Loucy (cell line): ENCODE data around the gene SC5D.

ENCODE experiments used
- EZH2phosphoT487 ChIP-seq: fragments of 200-600 bp; IDR thresholded peaks from 2 replicates; pipeline ENCODE4 v1.6.1; 2018; ENCODE audit warnings: antibody characterized with exemption, mild to moderate bottlenecking, moderate library complexity, borderline replicate concordance
- TF ChIP-seq, protein P1 (sequence below): fragments of 200-600 bp; sonication (generic); conservative IDR thresholded peaks from 2 replicates; pipeline ENCODE4 v1.5.1; 2014; ENCODE audit warnings: mild to moderate bottlenecking, antibody characterized with exemption, low read length

DNA sequence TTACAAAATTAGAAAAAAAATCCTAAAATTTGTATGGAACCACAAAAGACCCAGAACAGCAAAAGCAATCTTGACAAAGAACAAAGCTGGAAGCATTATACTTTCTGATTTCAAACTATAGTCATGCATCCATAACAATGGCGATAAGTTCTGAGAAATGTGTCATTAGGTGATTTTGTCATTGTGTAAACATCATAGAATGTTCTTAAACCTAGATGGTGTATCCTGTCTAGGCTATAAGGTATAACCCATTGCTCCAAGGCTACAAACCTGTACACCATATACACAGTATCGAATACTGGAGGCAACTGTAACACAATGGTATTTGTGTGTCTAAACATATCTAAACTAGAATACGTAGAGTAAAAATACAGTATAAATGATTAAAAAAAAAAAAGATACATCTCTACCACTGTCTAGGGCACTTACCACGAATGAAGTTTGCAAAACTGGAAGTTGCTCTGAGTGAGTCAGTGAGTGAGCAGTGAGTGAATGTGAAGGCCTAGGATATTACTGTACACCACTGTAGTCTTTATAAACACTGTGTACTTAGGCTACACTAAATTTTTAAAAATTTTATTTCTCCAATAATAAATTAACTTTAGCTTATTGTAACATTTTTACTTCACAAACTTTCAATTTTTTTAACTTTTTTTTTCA lies 18.1 kb upstream of the SC5D start:
- TF ChIP-seq, protein P1, sequence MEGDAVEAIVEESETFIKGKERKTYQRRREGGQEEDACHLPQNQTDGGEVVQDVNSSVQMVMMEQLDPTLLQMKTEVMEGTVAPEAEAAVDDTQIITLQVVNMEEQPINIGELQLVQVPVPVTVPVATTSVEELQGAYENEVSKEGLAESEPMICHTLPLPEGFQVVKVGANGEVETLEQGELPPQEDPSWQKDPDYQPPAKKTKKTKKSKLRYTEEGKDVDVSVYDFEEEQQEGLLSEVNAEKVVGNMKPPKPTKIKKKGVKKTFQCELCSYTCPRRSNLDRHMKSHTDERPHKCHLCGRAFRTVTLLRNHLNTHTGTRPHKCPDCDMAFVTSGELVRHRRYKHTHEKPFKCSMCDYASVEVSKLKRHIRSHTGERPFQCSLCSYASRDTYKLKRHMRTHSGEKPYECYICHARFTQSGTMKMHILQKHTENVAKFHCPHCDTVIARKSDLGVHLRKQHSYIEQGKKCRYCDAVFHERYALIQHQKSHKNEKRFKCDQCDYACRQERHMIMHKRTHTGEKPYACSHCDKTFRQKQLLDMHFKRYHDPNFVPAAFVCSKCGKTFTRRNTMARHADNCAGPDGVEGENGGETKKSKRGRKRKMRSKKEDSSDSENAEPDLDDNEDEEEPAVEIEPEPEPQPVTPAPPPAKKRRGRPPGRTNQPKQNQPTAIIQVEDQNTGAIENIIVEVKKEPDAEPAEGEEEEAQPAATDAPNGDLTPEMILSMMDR, result no peak
- TF ChIP-seq EZH2phosphoT487, result no peak
